Measurements from ENCODE around the gene FCN2.

The FCN2 gene

GRCh38 chr9:134870301-134870694 is 10.3 kb upstream of the FCN2 start:
- Mint-ChIP-seq H3K4me3 (no peak overlapping the region), H3K36me3 (ENCODE audit: low read depth) (no peaks in the 10 kb centered on the region), H3K9me3 (no peaks in the 10 kb centered on the region), H3K27ac (no peak overlapping the region), H3K4me1 (ENCODE audit: low read depth) (no peaks in the 10 kb centered on the region), H3K27me3 (ENCODE audit: low read depth) (no peaks in the 10 kb centered on the region)

- no peak overlapping the region for H3K4me3 Mint-ChIP-seq
- no peaks in the 10 kb centered on the region for H3K9me3 Mint-ChIP-seq
- H3K27ac Mint-ChIP-seq: no peak overlapping the region
- no peaks in the 10 kb centered on the region for H3K36me3 Mint-ChIP-seq (ENCODE audit: low read depth)
- H3K4me1 Mint-ChIP-seq (ENCODE audit: low read depth): no peaks in the 10 kb centered on the region
- no peaks in the 10 kb centered on the region for H3K27me3 Mint-ChIP-seq (ENCODE audit: low read depth)
These were observed 9.6 kb upstream of the FCN2 start for GRCh38 chr9:134870746-134871662.

DNA sequence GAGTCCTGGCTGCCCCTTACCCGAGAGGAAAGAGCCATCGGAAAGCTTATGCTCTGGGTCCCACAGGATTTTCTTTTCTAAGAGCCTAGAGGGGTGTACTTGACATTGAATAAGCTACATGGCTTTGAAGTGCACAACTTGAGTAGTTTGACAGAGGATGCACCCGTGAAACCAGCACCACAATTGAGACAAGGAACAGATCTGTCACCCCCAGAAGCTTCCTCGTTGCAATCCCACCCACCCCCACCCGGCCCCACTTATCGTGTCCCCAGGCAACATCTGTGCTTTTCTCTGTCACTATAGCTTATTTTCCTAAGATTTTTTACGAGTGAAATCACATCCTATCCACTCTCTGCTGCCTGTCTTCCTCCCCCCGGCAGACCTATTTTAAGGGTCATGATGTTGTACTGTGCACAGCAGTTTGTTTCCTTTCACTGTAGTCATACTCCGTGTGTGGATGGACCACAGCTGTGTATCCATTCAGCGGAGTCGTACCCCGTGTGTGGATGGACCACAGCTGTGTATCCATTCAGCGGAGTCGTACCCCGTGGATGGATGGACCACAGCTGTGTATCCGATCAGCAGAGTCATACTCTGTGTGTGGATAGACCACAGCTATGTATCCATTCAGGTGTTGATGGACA is 8.8 kb upstream of the FCN2 start:
- Mint-ChIP-seq H3K27ac (no peak overlapping the region), H3K9me3 (no peaks in the 10 kb centered on the region), H3K36me3 (ENCODE audit: low read depth) (no peaks in the 10 kb centered on the region), H3K4me3 (no peak overlapping the region), H3K27me3 (ENCODE audit: low read depth) (no peaks in the 10 kb centered on the region), H3K4me1 (ENCODE audit: low read depth) (no peaks in the 10 kb centered on the region)

DNA sequence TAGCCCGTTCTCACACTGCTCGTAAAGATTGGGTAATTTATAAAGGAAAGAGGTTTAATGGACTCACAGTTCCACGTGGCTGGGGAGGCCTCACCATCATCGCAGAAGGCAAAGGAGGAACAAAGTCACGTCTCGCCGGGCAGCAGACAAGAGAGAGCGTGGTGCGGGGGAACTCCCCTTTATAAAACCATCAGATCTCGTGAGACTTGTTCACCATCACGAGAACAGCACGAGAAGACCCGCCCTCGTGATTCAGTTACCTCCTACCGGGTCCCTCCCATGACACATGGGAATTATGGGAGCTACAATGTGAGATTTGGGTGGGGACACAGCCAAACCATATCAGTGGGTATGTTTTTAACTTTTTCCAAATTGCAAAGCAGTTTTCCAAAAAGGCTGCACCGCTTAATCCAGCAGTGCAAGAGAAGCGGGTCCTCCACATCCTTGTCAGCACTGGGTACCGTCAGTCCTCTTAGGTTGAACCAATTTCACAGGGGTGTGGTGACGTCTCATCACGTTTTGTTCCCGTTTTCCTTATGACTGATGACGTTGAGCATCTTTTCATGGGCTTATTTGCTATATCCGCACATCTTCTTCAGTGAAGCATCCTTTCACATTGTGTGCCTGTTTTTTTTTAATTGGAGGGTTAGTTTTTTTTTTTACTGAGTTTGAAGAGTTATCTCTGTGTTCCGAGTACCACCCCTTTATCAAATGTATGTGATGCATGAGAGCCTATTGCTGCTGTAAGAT is 8.0 kb upstream of the FCN2 start:
- H3K27ac Mint-ChIP-seq: no peak overlapping the region
- no peaks in the 10 kb centered on the region for H3K27me3 Mint-ChIP-seq (ENCODE audit: low read depth)
- H3K4me1 Mint-ChIP-seq (ENCODE audit: low read depth): no peaks in the 10 kb centered on the region
- H3K4me3 Mint-ChIP-seq: no peak overlapping the region
- H3K9me3 Mint-ChIP-seq: no peaks in the 10 kb centered on the region
- H3K36me3 Mint-ChIP-seq (ENCODE audit: low read depth): no peaks in the 10 kb centered on the region

GRCh38 chr9:134875371-134875770 is 5.2 kb upstream of the FCN2 start:
- Mint-ChIP-seq H3K9me3 (no peaks in the 10 kb centered on the region), H3K27ac (no peak overlapping the region), H3K27me3 (ENCODE audit: low read depth) (no peaks in the 10 kb centered on the region), H3K4me1 (ENCODE audit: low read depth) (no peaks in the 10 kb centered on the region), H3K36me3 (ENCODE audit: low read depth) (no peaks in the 10 kb centered on the region), H3K4me3 (no peak overlapping the region)

GRCh38 chr9:134877541-134877940 is 3.1 kb upstream of the FCN2 start:
- Mint-ChIP-seq H3K27me3 (ENCODE audit: low read depth) (no peaks in the 10 kb centered on the region), H3K4me3 (no peak overlapping the region), H3K27ac (no peak overlapping the region), H3K9me3 (no peaks in the 10 kb centered on the region), H3K36me3 (ENCODE audit: low read depth) (no peaks in the 10 kb centered on the region), H3K4me1 (ENCODE audit: low read depth) (no peaks in the 10 kb centered on the region)

GRCh38 chr9:134879664-134880483 is 736 bp upstream of the FCN2 start:
- H3K9me3 Mint-ChIP-seq: no peaks in the 10 kb centered on the region
- no peaks in the 10 kb centered on the region for H3K4me1 Mint-ChIP-seq (ENCODE audit: low read depth)
- no peak overlapping the region for H3K27ac Mint-ChIP-seq
- H3K36me3 Mint-ChIP-seq (ENCODE audit: low read depth): no peaks in the 10 kb centered on the region
- no peaks in the 10 kb centered on the region for H3K27me3 Mint-ChIP-seq (ENCODE audit: low read depth)
- no peak overlapping the region for H3K4me3 Mint-ChIP-seq

DNA sequence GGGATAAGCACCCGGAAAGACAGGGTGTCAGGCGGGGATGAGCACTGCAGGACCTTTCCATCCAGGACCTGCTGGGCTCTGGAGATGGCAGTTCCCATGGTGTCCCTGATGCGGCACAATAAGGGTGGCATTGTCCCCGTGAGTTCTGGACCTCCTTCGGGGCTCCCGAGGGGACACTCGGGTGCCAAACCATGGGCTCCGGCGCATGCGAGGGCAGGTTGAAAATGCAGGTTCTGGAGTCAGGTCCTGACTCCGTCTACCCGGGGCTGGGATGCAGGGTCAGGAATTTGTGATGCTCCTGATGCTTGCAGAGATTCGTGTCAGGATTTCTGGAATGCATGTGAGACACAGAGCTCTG is 682 bp downstream of the FCN2 start:
- Mint-ChIP-seq H3K4me1 (ENCODE audit: low read depth) (no peaks in the 10 kb centered on the region), H3K36me3 (ENCODE audit: low read depth) (no peaks in the 10 kb centered on the region), H3K9me3 (no peaks in the 10 kb centered on the region), H3K4me3 (no peak overlapping the region), H3K27ac (no peak overlapping the region), H3K27me3 (ENCODE audit: low read depth) (no peaks in the 10 kb centered on the region)

GRCh38 chr9:134882204-134882785 is 1.7 kb downstream of the FCN2 start:
- Mint-ChIP-seq H3K27me3 (ENCODE audit: low read depth) (no peaks in the 10 kb centered on the region), H3K4me1 (ENCODE audit: low read depth) (no peaks in the 10 kb centered on the region), H3K4me3 (no peak overlapping the region), H3K27ac (no peak overlapping the region), H3K9me3 (no peaks in the 10 kb centered on the region), H3K36me3 (ENCODE audit: low read depth) (no peaks in the 10 kb centered on the region)

GRCh38 chr9:134883040-134883782 is 2.6 kb downstream of the FCN2 start:
- H3K27ac Mint-ChIP-seq: no peak overlapping the region
- no peaks in the 10 kb centered on the region for H3K9me3 Mint-ChIP-seq
- H3K36me3 Mint-ChIP-seq (ENCODE audit: low read depth): no peaks in the 10 kb centered on the region
- H3K4me1 Mint-ChIP-seq (ENCODE audit: low read depth): no peaks in the 10 kb centered on the region
- H3K4me3 Mint-ChIP-seq: no peak overlapping the region
- no peaks in the 10 kb centered on the region for H3K27me3 Mint-ChIP-seq (ENCODE audit: low read depth)

GRCh38 chr9:134884492-134884891 is 3.9 kb downstream of the FCN2 start:
- H3K36me3 Mint-ChIP-seq (ENCODE audit: low read depth): no peaks in the 10 kb centered on the region
- no peak overlapping the region for H3K27ac Mint-ChIP-seq
- H3K9me3 Mint-ChIP-seq: no peaks in the 10 kb centered on the region
- no peak overlapping the region for H3K4me3 Mint-ChIP-seq
- no peaks in the 10 kb centered on the region for H3K27me3 Mint-ChIP-seq (ENCODE audit: low read depth)
- H3K4me1 Mint-ChIP-seq (ENCODE audit: low read depth): no peaks in the 10 kb centered on the region

DNA sequence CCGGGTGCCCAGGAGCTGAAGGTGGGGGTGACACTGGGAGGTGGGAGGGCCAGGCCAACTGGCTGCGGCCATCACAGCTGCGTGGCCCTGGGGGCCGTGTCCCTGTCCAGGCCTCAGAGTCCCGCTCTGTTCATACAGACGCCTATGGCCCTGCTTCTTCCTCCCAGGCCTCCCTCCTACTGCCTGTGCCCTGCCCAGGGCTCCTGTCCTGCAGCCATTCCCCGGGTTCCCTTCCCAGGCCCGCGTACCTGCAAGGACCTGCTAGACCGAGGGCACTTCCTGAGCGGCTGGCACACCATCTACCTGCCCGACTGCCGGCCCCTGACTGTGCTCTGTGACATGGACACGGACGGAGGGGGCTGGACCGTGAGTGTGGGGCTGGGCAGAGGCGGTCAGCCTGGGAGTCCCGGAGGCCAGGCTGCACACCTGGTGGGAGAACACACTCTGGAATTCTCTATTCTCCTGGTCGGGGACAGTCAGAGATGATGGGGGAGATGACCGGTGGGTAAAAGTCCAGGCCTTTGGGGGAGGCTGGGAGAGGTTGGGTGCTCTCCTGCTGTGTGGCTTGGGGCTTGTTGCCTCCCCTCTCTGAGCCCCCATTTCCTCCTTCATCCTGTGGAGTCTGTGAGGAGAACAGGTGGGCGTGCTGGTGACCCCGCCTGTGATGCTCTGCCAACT is 4.5 kb downstream of the FCN2 start:
- Mint-ChIP-seq H3K9me3 (no peaks in the 10 kb centered on the region), H3K4me1 (ENCODE audit: low read depth) (no peaks in the 10 kb centered on the region), H3K36me3 (ENCODE audit: low read depth) (no peaks in the 10 kb centered on the region), H3K27me3 (ENCODE audit: low read depth) (no peaks in the 10 kb centered on the region), H3K4me3 (no peak overlapping the region), H3K27ac (no peak overlapping the region)
